Measurements from ENCODE around the gene NOS1.

Gene NOS1

GRCh38 chr12:117192057-117192456 lies 169.4 kb downstream of the NOS1 start:
- no peak for DNase-seq (ENCODE audit: low read depth, low spot score)
- in situ Hi-C loops (cut with HindIII; ENCODE audit: low sequenced_read_pairs) = no loop called here
- no peak for TF ChIP-seq CTCF (IDR thresholded peaks at IDR 0.05; ENCODE audit: low read depth, low read length)
- no peak overlapping the region for H3K4me3 ChIP-seq (ENCODE audit: low read depth, low read length)

- H3K4me3 ChIP-seq (ENCODE audit: low read depth, low read length) = peak within 1 kb of the TSS; percentile 65
- in situ Hi-C loops (cut with HindIII; ENCODE audit: low sequenced_read_pairs) = no loop called here
- peak; percentile 86 for DNase-seq (ENCODE audit: low read depth, low spot score)
- TF ChIP-seq CTCF (IDR thresholded peaks at IDR 0.05; ENCODE audit: low read depth, low read length) = no peak
Observed at GRCh38 chr12:117190210-117190781, 171.1 kb downstream of the NOS1 start, which contains the start of gene FBXO21. Gene FBXO21 (minus strand): TSS chr12:117190470. CDS start chr12:117190456, 14 bp downstream.

- TF ChIP-seq CTCF (IDR thresholded peaks at IDR 0.05; ENCODE audit: low read depth, low read length) = no peak
- peak; percentile 15 for DNase-seq (ENCODE audit: low read depth, low spot score)
- peak overlapping the region; percentile 65 for H3K4me3 ChIP-seq (ENCODE audit: low read depth, low read length)
- in situ Hi-C loops (cut with HindIII; ENCODE audit: low sequenced_read_pairs) = no loop called here
Observed at GRCh38 chr12:117189725-117190209, 171.7 kb downstream of the NOS1 start.

- no peak for TF ChIP-seq CTCF (IDR thresholded peaks at IDR 0.05; ENCODE audit: low read depth, low read length)
- DNase-seq (ENCODE audit: low read depth, low spot score) = peak; percentile 53
- H3K4me3 ChIP-seq (ENCODE audit: low read depth, low read length) = peak overlapping the region; percentile 65
- in situ Hi-C loops (cut with HindIII; ENCODE audit: low sequenced_read_pairs) = no loop called here
Observed at GRCh38 chr12:117188961-117189724, 172.3 kb downstream of the NOS1 start.

GRCh38 chr12:117188121-117188665 lies 173.2 kb downstream of the NOS1 start:
- no peak for TF ChIP-seq CTCF (IDR thresholded peaks at IDR 0.05; ENCODE audit: low read depth, low read length)
- H3K4me3 ChIP-seq (ENCODE audit: low read depth, low read length) = no peak overlapping the region
- in situ Hi-C loops (cut with HindIII; ENCODE audit: low sequenced_read_pairs) = no loop called here
- no peak for DNase-seq (ENCODE audit: low read depth, low spot score)

GRCh38 chr12:117187421-117187820 lies 174.0 kb downstream of the NOS1 start:
- TF ChIP-seq CTCF (IDR thresholded peaks at IDR 0.05; ENCODE audit: low read depth, low read length) = no peak
- in situ Hi-C loops (cut with HindIII; ENCODE audit: low sequenced_read_pairs) = no loop called here
- DNase-seq (ENCODE audit: low read depth, low spot score) = no peak
- H3K4me3 ChIP-seq (ENCODE audit: low read depth, low read length) = no peak overlapping the region
